H1 (cell line): ENCODE data around the gene ARNT2. TPM values are rescaled to one million over a fixed set of nuclear protein-coding genes. Genes with fewer than 3 reads are reported as not detected.

Experiments
- CTCF ChIA-PET: fragments of 300-600 bp; sonication (Branson Sonifier 250); formaldehyde crosslinking; loops from one replicate; lab custom pipeline; 2021; ENCODE audit not compliant: partially characterized antibody; lab: Charles Lee
- POLR2A ChIA-PET: fragments of 300-600 bp; sonication (Branson Sonifier 250); formaldehyde crosslinking; loops from one replicate; lab custom pipeline; 2021; ENCODE audit warnings: inconsistent platforms; ENCODE audit not compliant: partially characterized antibody; lab: Charles Lee
- DNase-seq, 2 experiments: peaks; one replicate each; pipeline versions ENCODE4 v3.0.0 to v3.0.0-alpha.2; 2010 to 2022; ENCODE audit warnings: low spot score in 2 of 2, low read depth in 1 of 2, mixed read lengths in 1 of 2
- FAIRE-seq: peaks from 2 replicates; lab custom pipeline; 2011; peaks lifted over from hg19 to GRCh38; lab: Jason Lieb, UNC
- H2AFZ ChIP-seq: 2 replicates; pipeline ENCODE4 v1.8.1; 2012; ENCODE audit warnings: low read length, inconsistent platforms
- H2AK5ac ChIP-seq: 2 replicates; pipeline ENCODE4 v1.6.1; 2013; ENCODE audit warnings: low read depth, low read length
- H2BK120ac ChIP-seq: replicated peaks from 2 replicates; pipeline ENCODE3; 2013; ENCODE audit warnings: low read depth, low read length, inconsistent platforms
- H2BK12ac ChIP-seq: 2 replicates; pipeline ENCODE4 v1.6.1; 2013; ENCODE audit warnings: low read depth, low read length
- H2BK15ac ChIP-seq: 2 replicates; pipeline ENCODE4 v1.6.1; 2013; ENCODE audit warnings: low read length
- H2BK20ac ChIP-seq: 2 replicates; pipeline ENCODE4 v1.6.1; 2013; ENCODE audit warnings: low read length
- H2BK5ac ChIP-seq: 2 replicates; pipeline ENCODE4 v1.6.1; 2013; ENCODE audit warnings: low read depth, low read length
- H3K14ac ChIP-seq: 2 replicates; pipeline ENCODE4 v1.6.1; 2013; ENCODE audit warnings: inconsistent platforms; ENCODE audit not compliant: insufficient read length
- H3K18ac ChIP-seq: 2 replicates; pipeline ENCODE4 v1.6.1; 2013; ENCODE audit warnings: low read length; ENCODE audit errors: extremely low read depth
- H3K23ac ChIP-seq: 2 replicates; pipeline ENCODE4 v1.6.1; 2013; ENCODE audit warnings: inconsistent platforms; ENCODE audit not compliant: insufficient read length
- H3K23me2 ChIP-seq: 2 replicates; pipeline ENCODE4 v1.6.1; 2013; ENCODE audit warnings: low read depth, low read length
- H3K27ac ChIP-seq: 2 replicates; pipeline ENCODE4 v1.6.1; 2011; ENCODE audit warnings: low read depth, low read length, inconsistent platforms
- H3K27me3 ChIP-seq, 4 experiments: replicated peaks in 1 of 4; 1 replicate in 1 of 4; 2 replicates in 3 of 4; pipeline versions ENCODE4 v1.6.1 to v1.8.1; 2011 to 2013; ENCODE audit warnings: low read length in 3 of 4, mild to moderate bottlenecking in 3 of 4, inconsistent platforms in 2 of 4, mixed read lengths in 2 of 4, moderate library complexity in 1 of 4; ENCODE audit not compliant: control insufficient read depth in 3 of 4, insufficient read depth in 3 of 4; ENCODE audit errors: extremely low read depth in 1 of 4
- H3K36me3 ChIP-seq, 4 experiments: 2 replicates each; pipeline versions ENCODE4 v1.6.1 to v1.8.1; 2011 to 2013; ENCODE audit warnings: mild to moderate bottlenecking in 4 of 4, low read length in 3 of 4, moderate library complexity in 2 of 4, control low read depth in 1 of 4, inconsistent platforms in 1 of 4; ENCODE audit not compliant: insufficient read depth in 4 of 4, control insufficient read depth in 2 of 4
- H3K4ac ChIP-seq: replicated peaks from 2 replicates; pipeline ENCODE3; 2013; ENCODE audit warnings: low read length, low read depth, mixed read lengths, inconsistent platforms; ENCODE audit not compliant: insufficient read length
- H3K4me1 ChIP-seq, 4 experiments: replicated peaks in 1 of 4; 1 replicate in 1 of 4; 2 replicates in 3 of 4; pipeline versions ENCODE4 v1.6.1 to v1.8.1; 2011 to 2013; ENCODE audit warnings: low read length in 3 of 4, inconsistent platforms in 2 of 4, mixed read lengths in 1 of 4; ENCODE audit not compliant: insufficient read depth in 4 of 4, control insufficient read depth in 3 of 4
- H3K4me2 ChIP-seq, 2 experiments: 2 replicates each; pipeline versions ENCODE4 v1.6.1 to v1.8.1; 2011 to 2013; ENCODE audit warnings: low read depth in 2 of 2, low read length in 2 of 2, control low read depth in 1 of 2, inconsistent platforms in 1 of 2, mild to moderate bottlenecking in 1 of 2; ENCODE audit not compliant: insufficient read depth in 1 of 2
- H3K4me3 ChIP-seq, 4 experiments: fragments of 200-600, 300-600 bp in 1 of 4; sonication (generic), shearing (Covaris generic), sonication (Bioruptor Twin) in 1 of 4; 2 replicates each; pipeline versions ENCODE4 v1.5.1 to v1.8.1; 2011 to 2016; ENCODE audit warnings: low read length in 4 of 4, low read depth in 3 of 4, control low read depth in 2 of 4, inconsistent platforms in 2 of 4, mild to moderate bottlenecking in 2 of 4, mixed read lengths in 1 of 4, moderate library complexity in 1 of 4; ENCODE audit not compliant: insufficient read depth in 2 of 4; ENCODE audit errors: extremely low read depth in 1 of 4
- H3K56ac ChIP-seq: replicated peaks from 2 replicates; pipeline ENCODE3; 2013; ENCODE audit warnings: low read depth, mild to moderate bottlenecking, mixed read lengths, low read length, inconsistent platforms; ENCODE audit not compliant: insufficient read length
- H3K79me1 ChIP-seq: 2 replicates; pipeline ENCODE4 v1.6.1; 2013; ENCODE audit warnings: low read depth, low read length, control low read depth
- H3K79me2 ChIP-seq, 2 experiments: 2 replicates each; pipeline versions ENCODE4 v1.6.1 to v1.8.1; 2012 to 2013; ENCODE audit warnings: low read length in 2 of 2, mild to moderate bottlenecking in 2 of 2, inconsistent platforms in 1 of 2; ENCODE audit not compliant: insufficient read depth in 2 of 2, control insufficient read depth in 1 of 2
- H3K9ac ChIP-seq, 4 experiments: replicated peaks in 1 of 4; 1 replicate in 1 of 4; 2 replicates in 3 of 4; pipeline versions ENCODE4 v1.6.1 to v1.8.1; 2011 to 2013; ENCODE audit warnings: low read depth in 3 of 4, low read length in 3 of 4, control low read depth in 2 of 4, mild to moderate bottlenecking in 2 of 4, moderate library complexity in 2 of 4, inconsistent platforms in 1 of 4; ENCODE audit errors: extremely low read depth in 1 of 4
- H3K9me3 ChIP-seq, 2 experiments: 2 replicates each; pipeline versions ENCODE4 v1.6.1 to v1.8.1; 2012 to 2013; ENCODE audit warnings: mild to moderate bottlenecking in 2 of 2, moderate library complexity in 2 of 2, control low read depth in 1 of 2, inconsistent platforms in 1 of 2, low read depth in 1 of 2, low read length in 1 of 2, mixed read lengths in 1 of 2; ENCODE audit not compliant: insufficient read depth in 2 of 2
- H4K20me1 ChIP-seq, 2 experiments: replicated peaks in 1 of 2; 2 replicates each; pipeline versions ENCODE3 to v1.8.1; 2011 to 2013; ENCODE audit warnings: inconsistent platforms in 2 of 2, low read length in 2 of 2, mild to moderate bottlenecking in 1 of 2; ENCODE audit not compliant: insufficient read depth in 2 of 2, control insufficient read depth in 1 of 2
- H4K5ac ChIP-seq: 2 replicates; pipeline ENCODE4 v1.6.1; 2013; ENCODE audit warnings: low read length, low read depth, mixed read lengths, inconsistent platforms; ENCODE audit not compliant: insufficient read length
- H4K8ac ChIP-seq: 2 replicates; pipeline ENCODE4 v1.8.0; 2013; ENCODE audit warnings: mild to moderate bottlenecking, moderate library complexity, low read length, inconsistent platforms; ENCODE audit not compliant: insufficient read depth; ENCODE audit errors: extremely low read depth
- H4K91ac ChIP-seq: replicated peaks from 2 replicates; pipeline ENCODE3; 2013; ENCODE audit warnings: low read length, mixed read lengths, inconsistent platforms; ENCODE audit not compliant: insufficient read length
- CREB1 ChIP-seq: IDR thresholded peaks from 2 replicates; pipeline ENCODE4 v1.6.1; 2012; ENCODE audit warnings: inconsistent platforms
- FOSL1 ChIP-seq: IDR thresholded peaks from 2 replicates; pipeline ENCODE4 v1.6.1; 2011; ENCODE audit warnings: mild to moderate bottlenecking, low read depth, low read length, moderate library complexity; ENCODE audit not compliant: insufficient read depth
- JUN ChIP-seq: IDR thresholded peaks from 2 replicates; pipeline ENCODE4 v1.6.1; 2011; ENCODE audit warnings: low read depth, mild to moderate bottlenecking, improper control_type of control experiment, low read length
- POLR2AphosphoS5 ChIP-seq: IDR thresholded peaks from 2 replicates; pipeline ENCODE4 v1.6.1; 2011; ENCODE audit warnings: low read depth, low read length
- SIX5 ChIP-seq: IDR thresholded peaks from 2 replicates; pipeline ENCODE4 v1.6.1; 2011; ENCODE audit warnings: mild to moderate bottlenecking, low read depth, low read length
- SP1 ChIP-seq: IDR thresholded peaks from 2 replicates; pipeline ENCODE4 v1.6.1; 2011; ENCODE audit warnings: low read depth, low read length
- SP4 ChIP-seq: IDR thresholded peaks from 2 replicates; pipeline ENCODE4 v1.6.1; 2012; ENCODE audit warnings: low read length, inconsistent platforms
- SRF ChIP-seq: IDR thresholded peaks from 2 replicates; pipeline ENCODE4 v1.6.1; 2011; ENCODE audit warnings: mild to moderate bottlenecking, low read depth, low read length, moderate library complexity
- TAF1 ChIP-seq: IDR thresholded peaks from 2 replicates; pipeline ENCODE4 v1.6.1; 2011; ENCODE audit warnings: mild to moderate bottlenecking, low read depth, low read length
- TAF7 ChIP-seq: optimal IDR thresholded peaks from 2 replicates; pipeline ENCODE3; 2011; ENCODE audit warnings: low read depth, mild to moderate bottlenecking, inconsistent platforms, low read length, moderate library complexity, borderline replicate concordance
- ZNF274 ChIP-seq: IDR thresholded peaks from 2 replicates; pipeline ENCODE4 v1.7.0; 2012; ENCODE audit warnings: low read length, borderline replicate concordance; ENCODE audit errors: extremely low read depth
- WGBS, 2 experiments: shearing (Covaris generic) in 1 of 2; methylation state at CpG; one replicate each; pipeline versions ENCODE4 v1.1.6 to v1.1.7; 2013 to 2015; ENCODE audit warnings: low lambda C conversion rate in 2 of 2, mixed read lengths in 2 of 2, inconsistent platforms in 1 of 2, low coverage in 1 of 2, missing lambda C conversion rate in 1 of 2; ENCODE audit not compliant: insufficient replicate concordance in 2 of 2, insufficient coverage in 1 of 2, insufficient read length in 1 of 2; ENCODE audit errors: extremely low coverage in 1 of 2, missing lambda C conversion rate in 1 of 2; 5-methylcytosine and 5-hydroxymethylcytosine counted together
- polyA plus RNA-seq, 7 experiments: library from polyadenylated mRNA; depleted of rRNA in 3 of 7; stranded (reverse) in 5 of 7; unstranded in 2 of 7; fragments of >200 nt in 5 of 7; fragments of 200-250 nt in 2 of 7; gene quantifications; 1 replicate in 5 of 7; 2 replicates in 1 of 7; 4 replicates in 1 of 7; pipeline versions ENCODE4 v1.2.1 to v1.2.3, GENCODE V29; 2011 to 2013; ENCODE audit warnings: missing spikeins in 2 of 7, mixed read lengths in 2 of 7
- total RNA-seq: library from RNA; stranded (reverse); fragmentation: NEBNext Ultra II Directional; extraction: Animal tissue kit (Norgen Biotek cat#: 25700); gene quantifications from 2 replicates; pipeline ENCODE4 v1.2.1, GENCODE V29; 2021

Gene ARNT2
- total and polyA plus RNA-seq, 2 of the 8 experiments (the other 6 are each of a cell fraction or from before 2014, with no cell fraction given), result 9.5 to 14.6 TPM

GRCh38 chr15:80452166-80452565 is 48.0 kb downstream of the ARNT2 start:
- H3K4me2 ChIP-seq, result no peak overlapping the region
- H4K20me1 ChIP-seq, result no peaks in the 10 kb centered on the region
- no peak overlapping the region for H2BK15ac ChIP-seq
- H3K14ac ChIP-seq, result no peak overlapping the region
- H3K27me3 ChIP-seq, result no peaks in the 10 kb centered on the region
- DNase-seq (no peak), FAIRE-seq (no peak)
- H2BK120ac ChIP-seq, result no peak overlapping the region
- CTCF ChIA-PET, result interaction anchor here (6.5 to 14.2 kb wide), 3 partner anchors 23 to 326 kb away, joined by 56 to 187 read pairs (median 119); partner anchors contain the start of gene CEMIP
- no peak overlapping the region for H2BK12ac ChIP-seq
- no peak overlapping the region for H4K5ac ChIP-seq
- no peaks in the 10 kb centered on the region for H3K9me3 ChIP-seq
- H3K27ac ChIP-seq, result no peak overlapping the region
- peaks cover 0 to 9% (median 7%) of the 10 kb centered on the region in 4 experiments; a peak in 5 of 7 replicates for H3K4me1 ChIP-seq
- POLR2A ChIA-PET, result no interaction called here
- no peak overlapping the region for H2AK5ac ChIP-seq
- no peak overlapping the region for H2BK20ac ChIP-seq
- TF ChIP-seq TAF1, result no peak
- TF ChIP-seq POLR2AphosphoS5, result no peak
- no peak for TF ChIP-seq CREB1
- TF ChIP-seq ZNF274, result no peak
- no peak for TF ChIP-seq JUN
- no peak for TF ChIP-seq FOSL1
- no peak for TF ChIP-seq SRF
- no peak for TF ChIP-seq SIX5
- no peak for TF ChIP-seq SP1
- no peak for TF ChIP-seq TAF7
- no peak for TF ChIP-seq SP4
- no peaks in the 10 kb centered on the region for H3K36me3 ChIP-seq
- no peaks in the 10 kb centered on the region; the same call in 1 of the 2 replicates for H3K23me2 ChIP-seq
- H4K91ac ChIP-seq, result no peak overlapping the region
- no peak overlapping the region for H3K9ac ChIP-seq
- no peak overlapping the region for H4K8ac ChIP-seq
- no peak overlapping the region for H3K18ac ChIP-seq
- no peak overlapping the region for H2AFZ ChIP-seq
- H3K79me1 ChIP-seq, result no peaks in the 10 kb centered on the region
- no peak overlapping the region; the same call in 1 of the 2 replicates for H2BK5ac ChIP-seq
- WGBS, 2 experiments, result 100% methylated on average over 4 of the region's 4 CpGs; no CpG with 5 or more reads in 1 of the 2 experiments
- no peak overlapping the region for H3K23ac ChIP-seq
- no peak overlapping the region for H3K4ac ChIP-seq
- H3K79me2 ChIP-seq, result no peaks in the 10 kb centered on the region
- H3K56ac ChIP-seq, result no peak overlapping the region
- H3K4me3 ChIP-seq, result no peak overlapping the region
